Measurements from ENCODE around the gene MORC3. TPM values are rescaled to one million over a fixed set of nuclear protein-coding genes. Genes with fewer than 3 reads are reported as not detected.

The MORC3 gene
- total RNA-seq, 1 experiment from 2014 or later = 18.7 TPM

DNA sequence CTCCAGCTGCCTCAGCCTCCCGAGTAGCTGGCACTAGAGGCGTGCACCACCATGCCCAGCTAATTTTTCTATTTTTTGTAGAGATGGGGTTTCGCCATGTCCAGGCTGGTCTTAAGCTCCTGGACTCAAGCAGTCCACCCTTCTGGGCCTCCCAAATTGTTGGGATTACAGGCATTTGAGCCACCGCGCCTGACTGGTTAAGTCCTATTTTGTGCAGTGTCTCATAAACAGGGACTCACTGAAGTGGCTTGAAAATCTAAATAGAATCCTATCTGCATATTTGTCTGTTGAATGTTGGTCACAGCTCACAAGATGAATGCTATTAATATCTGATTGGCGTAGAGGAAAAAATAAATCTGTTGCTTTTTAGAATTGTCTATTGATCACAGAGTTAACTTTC lies 59.3 kb downstream of the MORC3 start:
- peaks cover 4 to 29% (median 17%) of the 10 kb centered on the region in 3 experiments; a peak in 6 of 7 replicates for H3K36me3 Mint-ChIP-seq (ENCODE audit: insufficient read depth in 1 of 3, low read depth in 3 of 3)
- no peaks in the 10 kb centered on the region for H3K27me3 Mint-ChIP-seq (ENCODE audit: low read depth)
- Histone ChIP-seq H3T11ph (ENCODE audit: low read length) (no peak overlapping the region), H3K4me2 (ENCODE audit: insufficient read depth, insufficient read length, low read length) (no peak overlapping the region), H3K23ac (ENCODE audit: insufficient read length, low read depth, low read length) (no peak overlapping the region), H2BK15ac (ENCODE audit: low read depth, low read length) (no peak overlapping the region), H3K9me3 (ENCODE audit: control insufficient read depth, low read depth, low read length) (no peaks in the 10 kb centered on the region), H2AFZ (ENCODE audit: low read length) (no peak overlapping the region), H2BK20ac (ENCODE audit: low read depth, low read length, poor library complexity, severe bottlenecking) (no peak overlapping the region), H3K4ac (ENCODE audit: low read depth, low read length) (no peak overlapping the region), H2BK120ac (ENCODE audit: low read depth, low read length, poor library complexity, severe bottlenecking) (no peak overlapping the region), H3K23me2 (ENCODE audit: insufficient read length, low read depth, low read length, poor library complexity, severe bottlenecking) (no peaks in the 10 kb centered on the region), H3K18ac (ENCODE audit: insufficient read length, low read depth, low read length) (no peak overlapping the region), H4K20me1 (ENCODE audit: control insufficient read depth, insufficient read depth, insufficient read length) (no peaks in the 10 kb centered on the region), H4K8ac (replicated peaks; ENCODE audit: insufficient read length, low read depth, low read length) (no peak overlapping the region), H3K4me1 (ENCODE audit: insufficient read depth, low read length) (no peaks in the 10 kb centered on the region), H3K9ac (ENCODE audit: extremely low read depth, insufficient read length, low read length) (no peak overlapping the region), H3K14ac (ENCODE audit: insufficient read depth, low read length) (no peak overlapping the region), H3K79me2 (ENCODE audit: insufficient read depth, low read length) (no peaks in the 10 kb centered on the region), H3K79me1 (ENCODE audit: insufficient read depth, low read depth, low read length, poor library complexity, severe bottlenecking) (no peaks in the 10 kb centered on the region), H3K27me3 (ENCODE audit: insufficient read depth, low read length) (no peaks in the 10 kb centered on the region), H3K56ac (ENCODE audit: insufficient read length, low read depth, low read length) (no peak overlapping the region), H4K5ac (ENCODE audit: insufficient read length, low read depth, low read length) (no peak overlapping the region), H2AK5ac (ENCODE audit: insufficient read length, low read length) (no peak overlapping the region), H4K91ac (ENCODE audit: insufficient read length, low read depth, low read length) (no peak overlapping the region), H2BK12ac (ENCODE audit: insufficient read length, low read depth, low read length) (no peak overlapping the region), H3K27ac (ENCODE audit: insufficient read length, low read depth, low read length) (no peak overlapping the region), H2BK5ac (ENCODE audit: insufficient read length, low read length) (no peak overlapping the region)
- TF ChIP-seq, protein P1, sequence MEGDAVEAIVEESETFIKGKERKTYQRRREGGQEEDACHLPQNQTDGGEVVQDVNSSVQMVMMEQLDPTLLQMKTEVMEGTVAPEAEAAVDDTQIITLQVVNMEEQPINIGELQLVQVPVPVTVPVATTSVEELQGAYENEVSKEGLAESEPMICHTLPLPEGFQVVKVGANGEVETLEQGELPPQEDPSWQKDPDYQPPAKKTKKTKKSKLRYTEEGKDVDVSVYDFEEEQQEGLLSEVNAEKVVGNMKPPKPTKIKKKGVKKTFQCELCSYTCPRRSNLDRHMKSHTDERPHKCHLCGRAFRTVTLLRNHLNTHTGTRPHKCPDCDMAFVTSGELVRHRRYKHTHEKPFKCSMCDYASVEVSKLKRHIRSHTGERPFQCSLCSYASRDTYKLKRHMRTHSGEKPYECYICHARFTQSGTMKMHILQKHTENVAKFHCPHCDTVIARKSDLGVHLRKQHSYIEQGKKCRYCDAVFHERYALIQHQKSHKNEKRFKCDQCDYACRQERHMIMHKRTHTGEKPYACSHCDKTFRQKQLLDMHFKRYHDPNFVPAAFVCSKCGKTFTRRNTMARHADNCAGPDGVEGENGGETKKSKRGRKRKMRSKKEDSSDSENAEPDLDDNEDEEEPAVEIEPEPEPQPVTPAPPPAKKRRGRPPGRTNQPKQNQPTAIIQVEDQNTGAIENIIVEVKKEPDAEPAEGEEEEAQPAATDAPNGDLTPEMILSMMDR (conservative IDR thresholded peaks at IDR 0.05) = no peak
- H3K27ac Mint-ChIP-seq = no peak overlapping the region
- no peaks in the 10 kb centered on the region for H3K9me3 Mint-ChIP-seq
- no peak for DNase-seq
- no CpG with 5 or more reads among the region's 6 CpGs for WGBS (ENCODE audit: extremely low coverage, insufficient read length, low lambda C conversion rate)
- peaks cover 0 to 2% of the 10 kb centered on the region in 2 experiments; a peak in 1 of 4 replicates for H3K4me1 Mint-ChIP-seq
- no peak overlapping the region for H3K4me3 Mint-ChIP-seq
